HG03558 (cell line): ENCODE measurements around the gene TREH.

ENCODE experiments used
- ATAC-seq: cut with Tn5 transposase; IDR thresholded peaks from one replicate; pipeline ENCODE4 v1.9.1; 2021; ENCODE audit warnings: moderate number of reproducible peaks; ENCODE audit not compliant: unreplicated experiment; ENCODE audit errors: extremely low read depth

Gene TREH

GRCh38 chr11:118653684-118654390, 25.6 kb downstream of the TREH start:
- no peak for ATAC-seq

GRCh38 chr11:118652681-118653181, 26.7 kb downstream of the TREH start:
- no peak for ATAC-seq

GRCh38 chr11:118651820-118652219, 27.6 kb downstream of the TREH start:
- no peak for ATAC-seq

- no peak for ATAC-seq
Observed at GRCh38 chr11:118650366-118650765, 29.1 kb downstream of the TREH start.

GRCh38 chr11:118649941-118650340, 29.5 kb downstream of the TREH start:
- ATAC-seq = no peak

- ATAC-seq = no peak
Observed at GRCh38 chr11:118648291-118648690, 31.2 kb downstream of the TREH start.

- ATAC-seq = no peak
Observed at GRCh38 chr11:118646393-118646792, 33.1 kb downstream of the TREH start.

GRCh38 chr11:118645066-118645715, 34.3 kb downstream of the TREH start:
- ATAC-seq = no peak

- ATAC-seq = no peak
Observed at GRCh38 chr11:118644496-118644895, 35.0 kb downstream of the TREH start.

- ATAC-seq = no peak
Observed at GRCh38 chr11:118643995-118644345, 35.5 kb downstream of the TREH start.

GRCh38 chr11:118643142-118643994, 36.1 kb downstream of the TREH start:
- no peak for ATAC-seq

GRCh38 chr11:118641397-118642019, 37.9 kb downstream of the TREH start:
- no peak for ATAC-seq

GRCh38 chr11:118640332-118641154, 38.9 kb downstream of the TREH start:
- ATAC-seq = no peak

GRCh38 chr11:118639899-118640298, 39.6 kb downstream of the TREH start:
- no peak for ATAC-seq

- ATAC-seq = no peak
Observed at GRCh38 chr11:118638726-118639125, 40.7 kb downstream of the TREH start.

- no peak for ATAC-seq
Observed at GRCh38 chr11:118636569-118637290, 42.7 kb downstream of the TREH start.

- no peak for ATAC-seq
Observed at GRCh38 chr11:118635642-118636041, 43.8 kb downstream of the TREH start.

GRCh38 chr11:118635237-118635591, 44.2 kb downstream of the TREH start:
- ATAC-seq = no peak
